DND-41 (cell line): Measurements from ENCODE around the gene CBX7.

Source experiments
- ATAC-seq: fragments of 200-7000 bp; cut with Tn5 transposase; 3 replicates; pipeline ENCODE4 v1.9.1; 2021; ENCODE audit warnings: low read depth; ENCODE audit not compliant: insufficient read depth
- DNase-seq: peaks from one replicate; pipeline ENCODE4 v3.0.0-alpha.2; 2020
- H2AFZ ChIP-seq: 2 replicates; pipeline ENCODE4 v1.6.0; 2012; ENCODE audit warnings: low read depth, low read length
- H3K27ac ChIP-seq: 2 replicates; pipeline ENCODE4 v1.5.1; 2012; ENCODE audit warnings: low read length, inconsistent platforms
- H3K27me3 ChIP-seq: fragments of 200-600 bp; sonication (generic); 2 replicates; pipeline ENCODE4 v1.6.0; 2012; ENCODE audit warnings: low read length, mild to moderate bottlenecking, inconsistent platforms; ENCODE audit not compliant: insufficient read depth, poor library complexity
- H3K36me3 ChIP-seq: 2 replicates; pipeline ENCODE4 v1.5.1; 2012; ENCODE audit warnings: low read length, inconsistent platforms; ENCODE audit not compliant: insufficient read depth
- H3K4me1 ChIP-seq: 2 replicates; pipeline ENCODE4 v1.5.1; 2012; ENCODE audit warnings: mild to moderate bottlenecking, low read length; ENCODE audit not compliant: insufficient read depth
- H3K4me2 ChIP-seq: 2 replicates; pipeline ENCODE4 v1.6.0; 2012; ENCODE audit warnings: mild to moderate bottlenecking, moderate library complexity, low read length, inconsistent platforms; ENCODE audit not compliant: insufficient read depth
- H3K4me3 ChIP-seq, 2 experiments: fragments of 200-600 bp in 1 of 2; shearing (Covaris generic) in 1 of 2; 2 replicates each; pipeline ENCODE4 v1.5.1; 2012 to 2016; ENCODE audit warnings: inconsistent platforms in 2 of 2, low read length in 2 of 2, mild to moderate bottlenecking in 2 of 2, low read depth in 1 of 2, moderate library complexity in 1 of 2
- H3K79me2 ChIP-seq: 2 replicates; pipeline ENCODE4 v1.6.0; 2012; ENCODE audit warnings: low read length, inconsistent platforms; ENCODE audit not compliant: insufficient read depth
- H3K9ac ChIP-seq: 2 replicates; pipeline ENCODE4 v1.6.0; 2012; ENCODE audit warnings: low read depth, mild to moderate bottlenecking, inconsistent platforms, low read length, moderate library complexity
- H3K9me3 ChIP-seq: 2 replicates; pipeline ENCODE4 v1.5.1; 2012; ENCODE audit warnings: low read length, moderate library complexity, mild to moderate bottlenecking, inconsistent platforms; ENCODE audit not compliant: insufficient read depth, severe bottlenecking
- H4K20me1 ChIP-seq: 2 replicates; pipeline ENCODE4 v1.6.0; 2012; ENCODE audit warnings: low read length; ENCODE audit not compliant: insufficient read depth
- EZH2 ChIP-seq: IDR thresholded peaks from 3 replicates; pipeline ENCODE4 v1.6.1; 2012; ENCODE audit warnings: borderline replicate concordance, low read depth, mild to moderate bottlenecking, moderate library complexity, low read length, inconsistent platforms; ENCODE audit not compliant: severe bottlenecking
- TF ChIP-seq, protein P1 (sequence below): IDR thresholded peaks from 2 replicates; pipeline ENCODE4 v1.5.1; 2012; ENCODE audit warnings: borderline replicate concordance, low read length, moderate library complexity, mild to moderate bottlenecking; ENCODE audit not compliant: poor library complexity, severe bottlenecking; ENCODE audit errors: extremely low read depth

Gene CBX7

DNA sequence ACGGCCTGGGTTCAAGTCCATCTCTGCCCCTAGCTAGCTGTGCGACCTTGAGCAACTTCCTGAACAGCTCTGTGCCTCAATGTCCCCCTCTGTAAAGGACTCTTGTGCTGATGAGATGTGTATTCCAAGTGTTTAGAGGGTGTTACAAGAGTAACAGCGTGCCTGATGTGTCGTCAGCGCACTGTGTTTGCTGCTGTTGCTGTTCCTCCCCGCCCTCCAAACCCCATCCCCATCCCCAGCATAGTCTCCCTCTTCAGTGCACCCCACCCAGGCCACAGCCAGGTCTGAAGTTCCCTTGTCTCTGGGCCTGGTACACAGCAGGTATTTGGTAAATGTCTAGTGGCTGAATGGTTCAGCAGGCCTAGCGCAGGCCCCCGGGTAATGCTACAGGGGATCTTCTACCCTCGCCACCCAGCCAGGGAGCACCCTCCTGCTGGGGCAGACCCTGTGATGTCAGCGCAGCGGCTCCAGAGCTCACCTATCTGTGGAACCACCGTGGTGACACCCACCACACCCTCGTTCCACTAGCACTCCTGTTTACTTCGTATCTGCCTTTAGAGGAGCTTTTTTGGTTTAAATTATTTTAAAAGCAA, 10.3 kb downstream of the CBX7 start:
- DNase-seq: no peak

DNA sequence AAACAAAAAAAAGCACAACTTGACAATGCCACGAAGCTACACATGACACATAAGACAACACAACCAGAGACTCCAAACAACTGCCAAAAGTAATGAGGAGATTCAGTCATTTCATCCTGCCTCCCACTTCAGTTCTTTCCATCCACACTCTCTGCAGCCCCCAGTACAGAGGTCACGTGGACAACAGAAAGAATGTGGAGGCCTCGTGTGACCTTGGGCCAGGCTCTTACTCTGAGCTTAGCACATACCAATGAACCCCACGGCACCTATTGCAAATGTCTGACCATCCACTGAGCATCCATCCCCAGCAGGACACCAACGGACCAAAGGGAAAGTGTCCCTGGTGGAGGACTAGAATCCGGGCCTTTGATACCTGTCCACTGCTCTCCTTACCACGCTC, 12.5 kb downstream of the CBX7 start:
- no peak for TF ChIP-seq EZH2
- TF ChIP-seq, protein P1, sequence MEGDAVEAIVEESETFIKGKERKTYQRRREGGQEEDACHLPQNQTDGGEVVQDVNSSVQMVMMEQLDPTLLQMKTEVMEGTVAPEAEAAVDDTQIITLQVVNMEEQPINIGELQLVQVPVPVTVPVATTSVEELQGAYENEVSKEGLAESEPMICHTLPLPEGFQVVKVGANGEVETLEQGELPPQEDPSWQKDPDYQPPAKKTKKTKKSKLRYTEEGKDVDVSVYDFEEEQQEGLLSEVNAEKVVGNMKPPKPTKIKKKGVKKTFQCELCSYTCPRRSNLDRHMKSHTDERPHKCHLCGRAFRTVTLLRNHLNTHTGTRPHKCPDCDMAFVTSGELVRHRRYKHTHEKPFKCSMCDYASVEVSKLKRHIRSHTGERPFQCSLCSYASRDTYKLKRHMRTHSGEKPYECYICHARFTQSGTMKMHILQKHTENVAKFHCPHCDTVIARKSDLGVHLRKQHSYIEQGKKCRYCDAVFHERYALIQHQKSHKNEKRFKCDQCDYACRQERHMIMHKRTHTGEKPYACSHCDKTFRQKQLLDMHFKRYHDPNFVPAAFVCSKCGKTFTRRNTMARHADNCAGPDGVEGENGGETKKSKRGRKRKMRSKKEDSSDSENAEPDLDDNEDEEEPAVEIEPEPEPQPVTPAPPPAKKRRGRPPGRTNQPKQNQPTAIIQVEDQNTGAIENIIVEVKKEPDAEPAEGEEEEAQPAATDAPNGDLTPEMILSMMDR: no peak
- no peaks in the 10 kb centered on the region for H3K9me3 ChIP-seq
- no peaks in the 10 kb centered on the region for H3K27me3 ChIP-seq
- ATAC-seq (no peak), DNase-seq (no peak)
- H3K27ac ChIP-seq: no peak overlapping the region
- no peak overlapping the region for H3K9ac ChIP-seq
- H4K20me1 ChIP-seq: peaks cover 2% of the 10 kb centered on the region; the same call in 1 of the 2 replicates
- H3K79me2 ChIP-seq: no peaks in the 10 kb centered on the region
- H3K4me2 ChIP-seq: no peak overlapping the region
- H3K36me3 ChIP-seq: no peaks in the 10 kb centered on the region; the same call in 1 of the 2 replicates
- H3K4me3 ChIP-seq: no peak overlapping the region
- H2AFZ ChIP-seq: no peak overlapping the region
- H3K4me1 ChIP-seq: peaks cover 12% of the 10 kb centered on the region

More for the DNA sequence above, 10.3 kb downstream of the CBX7 start:
- H4K20me1 ChIP-seq: peaks cover 4% of the 10 kb centered on the region; the same call in 1 of the 2 replicates
- H3K36me3 ChIP-seq: no peaks in the 10 kb centered on the region; the same call in 1 of the 2 replicates
- H3K9me3 ChIP-seq: no peaks in the 10 kb centered on the region
- no peak overlapping the region for H3K27ac ChIP-seq
- no peaks in the 10 kb centered on the region for H3K79me2 ChIP-seq
- no peak overlapping the region for H3K4me2 ChIP-seq
- peaks cover 25% of the 10 kb centered on the region for H3K4me1 ChIP-seq
- TF ChIP-seq, protein P1: no peak
- no peak for TF ChIP-seq EZH2
- no peak for ATAC-seq
- no peaks in the 10 kb centered on the region for H3K27me3 ChIP-seq
- no peak overlapping the region for H3K4me3 ChIP-seq
- no peak overlapping the region for H2AFZ ChIP-seq
- H3K9ac ChIP-seq: no peak overlapping the region

DNA sequence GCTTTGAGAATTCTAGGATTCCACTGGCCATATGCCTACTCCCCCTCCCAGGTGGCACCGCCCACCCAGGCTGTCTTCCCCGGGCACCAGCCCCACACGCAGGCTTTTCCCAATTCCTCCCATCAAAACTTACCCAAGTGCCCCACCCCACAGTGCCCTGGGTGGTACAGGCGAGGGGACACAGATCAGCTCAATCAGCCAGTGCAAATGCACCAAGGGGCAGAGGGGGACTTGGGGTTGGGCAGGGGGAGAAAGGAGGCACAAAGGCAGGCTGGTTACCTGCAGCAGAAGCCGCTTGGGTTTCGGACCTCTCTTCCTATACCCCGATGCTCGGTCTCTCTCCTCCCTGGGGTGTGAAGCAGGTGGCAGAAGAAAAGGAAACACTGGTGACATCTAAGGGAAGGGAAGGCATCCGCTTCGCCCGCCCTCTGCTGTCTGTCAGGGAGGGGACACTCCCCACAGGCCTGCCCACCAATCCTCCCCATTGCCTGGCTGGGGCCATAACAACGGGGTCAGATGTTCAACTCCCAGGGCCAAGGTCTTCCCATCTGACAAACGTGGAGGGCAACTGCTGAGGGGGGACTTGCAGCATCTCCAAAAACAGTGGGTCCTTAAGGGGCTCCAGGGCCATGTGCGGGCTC, 14.0 kb downstream of the CBX7 start:
- ATAC-seq (no peak), DNase-seq (no peak)
- Histone ChIP-seq H2AFZ (no peak overlapping the region), H3K36me3 (no peaks in the 10 kb centered on the region), H3K79me2 (no peaks in the 10 kb centered on the region), H4K20me1 (peaks cover 2% of the 10 kb centered on the region; the same call in 1 of the 2 replicates), H3K9ac (no peak overlapping the region), H3K4me2 (no peak overlapping the region), H3K27me3 (no peaks in the 10 kb centered on the region), H3K4me3 (no peak overlapping the region), H3K9me3 (no peaks in the 10 kb centered on the region), H3K4me1 (no peaks in the 10 kb centered on the region), H3K27ac (no peak overlapping the region)
- TF ChIP-seq EZH2: no peak
- TF ChIP-seq, protein P1: no peak
